GM19452 (cell line): Measurements from ENCODE around the gene PLXND1.
A peak's percentile ranks its signal among the peaks of the same experiment; 100 is the strongest.
"Not testable (repeated sequence)": the region's sequence is repeated elsewhere in the genome, so short reads cannot be mapped to it uniquely, and the experiment has no call there.

ENCODE experiments used
- ATAC-seq: cut with Tn5 transposase; IDR thresholded peaks from one replicate; pipeline ENCODE4 v1.9.1; 2021; ENCODE audit not compliant: unreplicated experiment

PLXND1 gene

GRCh38 chr3:129530251-129530791 lies 76.2 kb downstream of the PLXND1 start:
- ATAC-seq = no peak

GRCh38 chr3:129529436-129530210 lies 76.9 kb downstream of the PLXND1 start:
- ATAC-seq = no peak

- no peak for ATAC-seq
Measured at GRCh38 chr3:129528589-129529100, 77.8 kb downstream of the PLXND1 start, which contains the start of gene RHO. TSS of gene RHO (plus strand) at chr3:129528639. CDS start at chr3:129528734, 95 bp downstream.

GRCh38 chr3:129527262-129527661 lies 79.2 kb downstream of the PLXND1 start:
- ATAC-seq = no peak

- peak; percentile 88 for ATAC-seq
Measured at GRCh38 chr3:129526121-129526900, 80.2 kb downstream of the PLXND1 start.

GRCh38 chr3:129525341-129525968 lies 81.0 kb downstream of the PLXND1 start:
- no peak for ATAC-seq

- ATAC-seq = no peak
Measured at GRCh38 chr3:129524081-129524480, 82.4 kb downstream of the PLXND1 start.

- ATAC-seq = no peak
Measured at GRCh38 chr3:129522953-129523352, 83.5 kb downstream of the PLXND1 start.

- ATAC-seq = no peak
Measured at GRCh38 chr3:129521611-129522010, 84.9 kb downstream of the PLXND1 start.

- ATAC-seq = no peak
Measured at GRCh38 chr3:129520960-129521359, 85.5 kb downstream of the PLXND1 start.

GRCh38 chr3:129519896-129520715 lies 86.4 kb downstream of the PLXND1 start:
- no peak for ATAC-seq

- ATAC-seq = no peak
Measured at GRCh38 chr3:129519449-129519848, 87.0 kb downstream of the PLXND1 start.

GRCh38 chr3:129518581-129518980 lies 87.9 kb downstream of the PLXND1 start:
- no peak for ATAC-seq

- no peak for ATAC-seq
Measured at GRCh38 chr3:129518038-129518561, 88.4 kb downstream of the PLXND1 start.

- ATAC-seq = no peak
Measured at GRCh38 chr3:129517516-129517915, 89.0 kb downstream of the PLXND1 start.

GRCh38 chr3:129515821-129516432 lies 90.5 kb downstream of the PLXND1 start:
- ATAC-seq = not testable (repeated sequence)

- not testable (repeated sequence) for ATAC-seq
Measured at GRCh38 chr3:129515108-129515820, 91.2 kb downstream of the PLXND1 start.

GRCh38 chr3:129514563-129514962 lies 91.9 kb downstream of the PLXND1 start:
- ATAC-seq = no peak

- ATAC-seq = no peak
Measured at GRCh38 chr3:129514110-129514509, 92.4 kb downstream of the PLXND1 start.
